ENCODE data around the gene FNDC5.
"Not testable (repeated sequence)": the region's sequence is repeated elsewhere in the genome, so short reads cannot be mapped to it uniquely, and the experiment has no call there.

FNDC5 gene

GRCh38 chr1:32870615-32871363 lies at the start of gene FNDC5:
TSS of gene FNDC5 (minus strand) at chr1:32870912.
- no peak for DNase-seq

DNA sequence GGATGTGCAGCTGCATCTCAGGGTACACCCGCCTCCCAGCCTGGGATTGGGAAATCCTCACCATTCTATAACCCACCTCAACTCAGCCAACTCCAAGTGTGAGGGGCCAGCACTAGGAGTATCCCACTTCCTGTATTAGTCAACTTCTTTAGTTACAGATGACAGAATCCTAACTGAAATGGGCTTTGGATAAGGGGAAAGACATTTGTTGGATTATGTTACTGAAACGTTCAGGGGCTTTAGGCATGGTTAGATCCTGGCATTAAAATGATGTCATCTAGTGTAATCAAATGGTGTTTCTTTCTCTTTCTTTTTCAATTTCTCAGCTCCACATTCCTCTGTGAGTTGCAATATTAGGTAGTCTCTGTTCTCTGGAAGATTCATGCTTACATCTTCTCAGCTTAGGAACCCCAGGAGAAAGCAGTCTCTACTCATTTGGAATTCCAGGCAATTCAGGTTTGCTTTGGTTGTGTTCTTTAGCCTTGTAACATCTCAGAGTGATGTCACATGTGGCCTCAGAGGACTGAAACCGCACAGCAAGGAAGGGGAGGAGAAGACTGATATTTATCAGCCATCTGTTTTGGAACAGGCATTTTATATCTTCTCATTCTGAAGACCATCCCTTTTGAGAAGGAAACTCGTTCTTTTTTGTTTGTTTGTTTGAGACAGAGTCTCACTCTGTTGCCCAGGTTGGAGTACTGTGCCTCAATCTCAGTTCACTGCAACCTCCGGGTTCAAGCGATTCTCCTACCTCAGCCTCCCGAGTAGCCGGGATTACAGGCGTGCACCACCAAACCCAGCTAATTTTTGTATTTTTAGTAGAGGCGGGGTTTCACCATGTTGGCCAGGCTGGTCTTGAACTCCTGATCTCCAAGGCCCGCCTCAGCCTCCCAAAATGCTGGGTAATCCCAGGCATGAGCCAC lies 49.4 kb upstream of the FNDC5 start:
- DNase-seq, result no peak

DNA sequence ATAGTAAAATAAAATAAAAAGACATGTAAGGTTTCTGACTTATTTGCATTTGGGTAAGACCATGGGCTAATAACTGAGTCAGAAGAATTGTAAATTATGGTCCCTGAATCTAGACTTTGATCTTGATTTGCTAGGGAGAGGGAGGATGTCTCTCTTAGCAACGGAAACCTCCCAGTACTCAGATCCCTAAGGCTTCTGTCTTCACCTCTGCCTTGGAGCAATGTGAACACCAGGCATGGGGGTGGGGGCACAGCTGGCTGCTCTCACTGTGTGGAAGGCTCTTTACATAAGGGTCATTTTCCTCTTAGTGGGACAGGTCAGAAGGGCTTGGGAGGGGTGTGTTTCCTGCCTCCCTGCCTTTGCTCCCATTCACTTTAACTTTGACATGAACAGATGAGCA lies 47.5 kb upstream of the FNDC5 start:
- no peak for DNase-seq

GRCh38 chr1:32917521-32917920 lies 46.8 kb upstream of the FNDC5 start:
- no peak for DNase-seq

GRCh38 chr1:32915766-32916706 lies 45.3 kb upstream of the FNDC5 start:
- DNase-seq, result no peak

- no peak for DNase-seq
Observed at GRCh38 chr1:32910319-32910718, 39.6 kb upstream of the FNDC5 start.

DNA sequence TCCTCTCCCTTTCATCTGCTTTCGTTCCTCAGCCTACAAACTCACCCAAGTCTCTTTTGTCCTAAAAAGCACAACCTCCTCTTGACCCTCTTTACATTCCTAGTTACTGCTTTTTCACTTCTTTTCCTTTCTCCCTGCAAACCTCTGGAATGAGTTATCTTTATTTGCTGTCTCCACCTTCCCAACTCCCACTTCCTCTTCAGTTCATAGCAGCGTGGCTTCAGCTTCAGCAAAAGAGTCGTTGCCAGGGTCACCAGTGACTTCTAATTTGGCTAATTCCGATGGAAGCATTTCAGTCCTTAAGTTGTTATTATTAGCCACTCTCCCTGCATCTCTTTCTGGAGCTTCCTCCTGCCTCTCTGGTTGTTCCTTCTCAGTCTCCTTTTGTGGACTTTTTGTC lies 36.7 kb upstream of the FNDC5 start:
- no peak for DNase-seq

DNA sequence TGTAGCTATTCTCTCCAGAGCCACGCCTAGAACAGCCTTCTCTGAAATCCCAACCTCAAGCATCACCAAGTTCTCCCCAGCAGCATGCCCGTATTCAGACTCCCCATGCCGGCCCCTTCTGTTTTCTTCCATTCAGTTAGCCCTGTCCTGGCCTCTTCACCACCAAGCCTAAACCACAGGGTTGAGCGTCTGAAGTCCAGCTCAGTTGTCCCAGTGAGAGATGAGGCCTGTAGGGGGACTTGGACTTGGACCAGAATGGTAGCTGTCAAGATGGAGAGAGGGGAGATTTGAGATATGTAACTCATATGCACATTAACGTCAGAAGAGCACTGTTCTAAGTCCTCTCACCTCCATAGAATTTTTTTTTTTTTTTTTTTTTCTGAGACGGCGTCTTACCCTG lies 35.9 kb upstream of the FNDC5 start:
- DNase-seq, result no peak

DNA sequence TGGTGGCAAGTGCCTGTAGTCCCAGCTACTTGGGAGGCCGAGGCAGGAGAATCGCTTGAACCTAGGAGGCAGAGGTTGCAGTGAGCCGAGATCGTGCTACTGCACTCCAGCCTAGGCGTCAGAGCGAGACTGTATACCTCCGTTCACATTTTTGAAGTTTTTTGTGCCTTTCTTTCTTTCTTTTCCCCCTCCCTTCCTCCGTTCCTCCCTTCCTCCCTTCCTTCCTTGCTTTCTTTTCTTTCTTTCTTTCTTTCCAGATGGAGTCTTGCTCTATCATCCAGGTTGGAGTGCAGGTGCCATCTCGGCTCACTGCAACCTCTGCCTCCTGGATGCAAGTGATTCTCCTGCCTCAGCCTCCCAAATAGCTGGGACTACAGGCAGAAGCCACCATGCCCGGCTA lies 34.9 kb upstream of the FNDC5 start:
- DNase-seq, result not testable (repeated sequence)

DNA sequence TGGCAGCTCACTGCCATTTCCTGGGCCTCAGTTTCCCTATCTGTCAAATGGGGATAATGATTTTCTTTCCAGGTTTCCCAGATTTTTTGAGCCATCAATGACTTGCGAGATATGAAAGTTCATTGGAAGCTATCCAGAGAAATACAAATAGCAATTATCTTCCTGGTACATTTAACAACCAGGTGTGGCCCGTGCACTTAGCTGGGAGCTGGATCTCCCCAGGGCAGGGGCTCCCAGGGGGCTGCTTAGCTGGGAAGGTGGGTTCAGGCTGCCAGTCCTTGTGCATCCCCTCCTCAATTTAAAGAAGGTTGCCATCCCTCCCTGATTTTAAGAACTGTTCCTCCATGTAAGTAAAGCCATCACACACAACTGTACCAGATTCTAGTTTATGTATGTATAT lies 34.1 kb upstream of the FNDC5 start:
- no peak for DNase-seq

DNA sequence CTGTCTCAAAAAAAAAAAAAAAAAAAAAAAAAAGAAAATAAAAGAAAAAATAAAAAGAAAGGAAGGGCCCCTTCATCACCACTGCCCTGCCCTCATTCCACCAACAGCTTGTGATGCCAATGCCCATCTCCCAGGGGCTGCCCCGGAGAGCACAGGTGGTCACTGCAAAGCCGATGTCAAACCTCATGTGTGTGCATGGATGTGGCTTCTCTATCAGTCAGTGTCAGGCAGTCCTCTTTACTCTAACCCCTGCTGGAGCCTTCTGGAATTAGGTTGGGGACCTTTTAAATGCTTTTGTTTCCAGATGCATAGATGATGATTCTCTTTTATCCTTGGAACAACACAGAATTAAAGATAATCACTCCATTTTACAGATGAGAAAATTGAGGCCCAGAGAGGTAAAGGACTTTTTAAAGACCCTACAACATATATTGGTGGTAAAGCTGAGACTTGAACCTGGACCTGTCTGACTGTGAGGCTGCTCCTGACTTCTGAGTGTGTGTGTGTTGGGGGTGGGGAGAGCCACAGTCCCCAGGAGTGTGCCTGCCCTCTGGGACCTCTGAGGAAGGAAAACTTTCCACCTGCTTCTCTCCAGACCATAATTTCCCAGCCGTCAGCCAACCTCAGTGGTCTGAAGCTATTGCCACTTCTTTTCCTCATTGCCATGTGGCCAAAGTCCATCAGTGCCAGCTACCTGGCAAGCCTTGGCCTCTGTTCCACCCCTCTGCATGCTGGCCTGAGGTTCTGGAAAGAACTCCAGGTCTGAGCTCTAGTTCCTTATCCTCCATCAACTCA lies 33.5 kb upstream of the FNDC5 start:
- no peak for DNase-seq

GRCh38 chr1:32902535-32902920 lies 31.8 kb upstream of the FNDC5 start:
- no peak for DNase-seq

- no peak for DNase-seq
Observed at GRCh38 chr1:32901823-32902534, 31.3 kb upstream of the FNDC5 start.

DNA sequence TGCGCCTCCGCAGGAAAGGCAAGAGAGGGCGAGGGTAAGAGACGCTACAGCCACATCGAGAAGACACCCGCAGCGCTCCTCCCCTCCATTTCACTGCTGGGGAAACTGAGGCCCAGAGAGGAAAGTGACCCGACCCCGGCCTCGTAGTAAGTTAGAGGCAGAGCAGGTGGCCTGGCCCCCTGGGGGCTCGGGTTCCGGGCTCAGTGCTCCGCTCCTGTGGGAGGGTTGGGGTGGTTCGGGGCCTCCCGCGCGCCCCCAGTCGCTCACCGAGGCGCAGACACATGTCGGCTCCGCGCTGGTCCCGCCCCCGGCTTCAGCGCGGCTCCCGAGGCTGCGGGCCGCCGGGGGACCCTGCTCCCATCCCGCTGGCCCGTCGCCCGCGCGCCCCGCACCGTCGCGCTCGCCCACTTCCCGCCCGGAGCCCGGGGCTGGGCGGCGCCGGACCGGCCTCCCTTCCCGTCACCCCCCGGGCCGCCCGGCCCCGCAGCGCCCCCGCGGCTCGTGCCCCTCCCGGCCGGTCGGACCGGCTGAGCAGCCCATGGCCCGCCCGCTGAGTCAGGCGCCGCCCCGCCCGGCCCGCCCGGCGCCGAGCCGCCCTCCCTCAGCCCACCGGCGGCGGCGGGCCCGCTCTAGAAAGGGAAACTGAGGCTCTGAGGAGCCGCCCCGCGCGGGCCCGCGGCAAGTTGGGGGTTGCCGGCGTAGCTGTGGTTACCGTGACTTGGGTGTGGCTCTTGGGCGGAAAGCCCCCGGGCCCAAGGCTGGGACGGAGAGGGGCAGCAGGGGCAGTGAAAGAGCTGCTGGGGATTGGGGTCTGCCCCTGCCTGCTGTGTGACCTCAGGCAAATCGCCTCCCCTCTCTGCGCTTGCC lies 30.5 kb upstream of the FNDC5 start, which contains the start of gene TMEM54:
TMEM54 (minus strand) TSS at position 434 of the 867 bp plus-strand sequence; CDS start at position 283, 151 bp downstream.
- no peak for DNase-seq

- DNase-seq, result no peak
Observed at GRCh38 chr1:32900371-32900955, 29.8 kb upstream of the FNDC5 start.

- no peak for DNase-seq
Observed at GRCh38 chr1:32899586-32900296, 29.0 kb upstream of the FNDC5 start.

- no peak for DNase-seq
Observed at GRCh38 chr1:32898958-32899357, 28.2 kb upstream of the FNDC5 start.

- DNase-seq, result no peak
Observed at GRCh38 chr1:32898056-32898455, 27.3 kb upstream of the FNDC5 start.

All from activated effector memory CD4-positive, alpha-beta T cell treated with Interleukin-2 at 50 U/mL for 16 hours (primary cell).